ENCODE results near the gene C19orf81.

C19orf81 gene

GRCh38 chr19:50658441-50659317, 9.4 kb downstream of the C19orf81 start:
- no peak for DNase-seq (ENCODE audit: low read depth)

DNA sequence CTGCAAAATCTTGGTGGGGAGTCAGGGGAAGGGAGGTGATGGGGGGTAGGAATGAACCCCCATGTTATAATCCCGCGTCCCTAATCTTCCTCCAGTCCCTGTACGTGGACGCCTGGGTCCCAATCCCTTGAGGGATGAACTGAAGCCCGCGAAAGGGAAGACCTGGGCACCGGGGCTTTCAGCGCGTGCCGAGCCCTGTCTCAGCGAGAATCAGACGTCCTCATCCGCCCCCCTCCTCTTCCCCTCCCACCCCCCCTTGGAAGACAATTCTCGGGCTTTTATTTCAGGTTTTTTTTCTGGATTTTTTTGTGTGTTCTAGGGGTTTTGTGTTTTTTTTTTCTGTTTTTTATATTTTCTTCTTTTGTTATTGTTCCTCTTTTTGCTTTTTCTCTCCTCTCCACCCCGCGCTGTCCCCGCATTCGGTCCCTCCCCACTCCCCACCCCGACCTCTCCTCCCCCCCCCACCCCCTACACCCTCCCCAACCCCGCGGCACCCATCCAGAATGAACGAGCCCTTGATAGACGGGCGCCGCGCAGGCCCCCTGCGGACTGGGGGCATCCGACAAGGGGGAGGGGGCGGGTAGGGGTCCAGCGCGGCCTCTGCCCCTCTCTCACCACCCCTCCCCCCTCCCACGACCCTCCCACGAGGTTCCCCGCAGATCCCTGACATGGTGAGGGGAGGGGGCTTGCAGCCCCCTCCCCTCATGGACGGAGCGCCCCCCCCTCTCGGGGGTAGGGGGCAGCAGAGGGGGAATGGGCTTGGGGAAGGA, 10.3 kb downstream of the C19orf81 start:
- no peak for DNase-seq (ENCODE audit: low read depth)

DNA sequence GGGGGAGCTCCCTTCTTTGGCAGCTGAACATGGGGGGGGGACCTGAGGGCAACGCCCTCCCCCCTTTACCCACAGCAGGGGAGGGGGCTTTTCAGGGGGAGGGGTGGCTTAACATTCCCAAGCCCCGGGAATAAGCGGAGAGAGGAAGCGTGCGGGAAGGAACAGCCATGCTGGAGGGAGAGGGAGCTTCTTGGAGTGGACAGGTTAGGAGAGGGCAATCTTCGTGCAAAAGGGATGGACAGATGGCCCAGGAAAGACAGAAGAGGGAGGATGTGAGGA, 10.8 kb downstream of the C19orf81 start:
- DNase-seq (ENCODE audit: low read depth) = no peak

- DNase-seq (ENCODE audit: low read depth) = no peak
Observed at GRCh38 chr19:50661023-50661422, 11.8 kb downstream of the C19orf81 start.

DNA sequence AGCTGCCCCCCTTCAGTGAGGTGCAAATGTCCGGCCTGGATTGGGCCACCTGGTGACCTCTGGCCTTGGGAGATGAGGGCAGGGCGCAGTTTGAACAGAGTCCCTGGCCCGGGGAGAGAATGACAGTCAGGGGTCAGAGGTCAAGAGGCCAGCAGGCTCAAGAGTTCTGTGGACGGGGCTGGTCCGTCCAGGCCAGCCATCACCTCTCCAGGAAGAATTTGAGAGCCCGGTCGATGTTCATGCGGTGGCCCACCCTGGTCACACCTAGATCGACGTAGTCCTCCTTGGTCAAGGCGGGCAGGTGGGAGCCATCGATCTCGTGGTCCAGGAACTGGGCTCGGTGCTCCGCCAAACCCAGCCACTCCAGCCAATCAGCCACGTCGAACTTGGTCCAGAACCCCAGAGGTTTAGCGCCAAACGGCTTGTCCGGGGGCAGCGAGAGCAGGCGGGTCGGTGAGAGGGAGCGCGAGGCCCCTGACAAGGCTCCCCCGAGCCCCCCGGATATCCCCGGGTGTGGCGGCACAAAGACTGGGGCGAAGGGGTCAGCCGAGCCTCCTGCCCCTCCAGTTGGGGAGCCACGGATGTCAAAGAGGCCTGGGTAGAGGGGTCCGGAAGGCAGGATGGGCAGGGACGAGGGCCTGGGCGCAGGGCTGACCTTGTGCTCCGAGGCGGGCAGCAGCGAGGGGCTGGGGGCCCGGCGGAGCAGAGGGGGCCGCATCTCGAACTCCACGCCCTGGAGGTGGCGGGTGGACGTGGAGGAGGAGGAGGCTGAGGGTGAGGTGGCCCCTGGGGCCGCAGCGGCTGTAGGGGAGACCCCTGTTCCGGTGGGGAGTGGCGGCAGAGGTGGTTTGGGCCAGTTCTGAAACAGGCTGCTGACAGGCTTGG, 12.8 kb downstream of the C19orf81 start:
- no peak for DNase-seq (ENCODE audit: low read depth)

- DNase-seq (ENCODE audit: low read depth) = no peak
Observed at GRCh38 chr19:50662651-50663481, 13.6 kb downstream of the C19orf81 start.

- no peak for DNase-seq (ENCODE audit: low read depth)
Observed at GRCh38 chr19:50663482-50663790, 14.2 kb downstream of the C19orf81 start.

DNA sequence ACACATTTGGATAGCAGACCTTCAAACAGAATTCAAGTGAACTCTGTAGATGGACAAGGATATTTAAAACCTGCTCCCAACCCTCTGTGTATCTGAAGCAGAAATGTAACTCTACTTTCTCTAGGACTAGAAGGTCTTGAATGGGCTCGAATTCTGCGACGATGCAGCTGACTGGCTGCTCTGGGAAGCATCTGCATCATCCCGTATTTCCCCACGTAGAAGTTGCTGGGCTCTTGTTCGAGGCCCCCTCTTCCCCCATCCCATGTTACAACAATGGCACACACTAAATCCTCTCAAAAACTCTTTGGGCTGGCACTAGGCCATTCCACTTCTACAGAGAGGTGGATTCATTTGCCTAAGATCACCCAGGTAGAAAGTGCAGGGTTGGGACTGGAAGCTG, 15.0 kb downstream of the C19orf81 start:
- DNase-seq (ENCODE audit: low read depth) = no peak

- no peak for DNase-seq (ENCODE audit: low read depth)
Observed at GRCh38 chr19:50666346-50667176, 17.3 kb downstream of the C19orf81 start.

- no peak for DNase-seq (ENCODE audit: low read depth)
Observed at GRCh38 chr19:50667177-50667758, 18.0 kb downstream of the C19orf81 start.

DNA sequence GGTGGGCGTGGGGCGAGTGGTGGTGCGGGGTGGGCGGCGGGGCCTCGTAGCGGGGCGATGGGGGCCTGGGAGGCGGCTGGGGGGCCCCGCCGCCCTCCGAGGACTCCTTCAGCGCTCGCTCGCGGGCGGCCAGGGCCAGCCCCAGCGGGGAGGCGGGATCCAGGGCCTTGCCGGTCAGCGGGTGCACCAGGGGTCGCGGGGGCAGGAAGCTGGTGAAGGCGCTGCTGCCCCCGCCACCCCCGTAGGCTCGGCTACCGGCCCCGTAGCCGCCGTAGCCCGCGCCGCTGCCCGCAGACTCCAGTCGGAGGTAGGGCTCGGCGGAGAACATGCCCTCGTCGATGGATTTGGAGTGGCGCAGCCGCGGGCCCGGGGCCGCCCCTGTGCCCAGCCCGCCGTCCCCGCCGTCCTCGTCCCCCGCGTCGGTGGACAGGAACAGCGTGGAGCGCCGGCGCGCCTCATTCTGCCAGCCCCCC, 18.6 kb downstream of the C19orf81 start:
- no peak for DNase-seq (ENCODE audit: low read depth)

DNA sequence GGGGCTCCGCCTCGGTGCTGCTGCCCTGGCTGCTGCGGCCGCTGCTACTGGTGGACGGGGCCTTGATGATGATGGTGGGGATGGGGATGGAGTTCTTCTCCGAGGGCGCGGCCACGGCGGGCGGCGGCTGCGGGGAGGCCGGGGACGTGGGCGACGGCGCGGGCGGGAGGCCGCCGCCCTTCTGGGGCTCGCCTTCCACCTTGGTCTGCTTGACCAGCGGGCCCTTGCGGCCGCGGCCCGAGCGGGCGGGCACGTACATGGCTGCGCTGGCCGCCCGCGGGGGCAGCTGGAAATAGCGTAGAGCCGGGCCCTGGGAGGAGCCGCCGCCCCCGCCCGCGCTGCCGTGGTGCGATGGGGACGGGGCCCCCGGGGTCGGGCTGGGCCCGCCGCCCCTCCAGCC, 19.2 kb downstream of the C19orf81 start:
- DNase-seq (ENCODE audit: low read depth) = no peak

GRCh38 chr19:50668879-50669278, 19.6 kb downstream of the C19orf81 start:
- no peak for DNase-seq (ENCODE audit: low read depth)

DNA sequence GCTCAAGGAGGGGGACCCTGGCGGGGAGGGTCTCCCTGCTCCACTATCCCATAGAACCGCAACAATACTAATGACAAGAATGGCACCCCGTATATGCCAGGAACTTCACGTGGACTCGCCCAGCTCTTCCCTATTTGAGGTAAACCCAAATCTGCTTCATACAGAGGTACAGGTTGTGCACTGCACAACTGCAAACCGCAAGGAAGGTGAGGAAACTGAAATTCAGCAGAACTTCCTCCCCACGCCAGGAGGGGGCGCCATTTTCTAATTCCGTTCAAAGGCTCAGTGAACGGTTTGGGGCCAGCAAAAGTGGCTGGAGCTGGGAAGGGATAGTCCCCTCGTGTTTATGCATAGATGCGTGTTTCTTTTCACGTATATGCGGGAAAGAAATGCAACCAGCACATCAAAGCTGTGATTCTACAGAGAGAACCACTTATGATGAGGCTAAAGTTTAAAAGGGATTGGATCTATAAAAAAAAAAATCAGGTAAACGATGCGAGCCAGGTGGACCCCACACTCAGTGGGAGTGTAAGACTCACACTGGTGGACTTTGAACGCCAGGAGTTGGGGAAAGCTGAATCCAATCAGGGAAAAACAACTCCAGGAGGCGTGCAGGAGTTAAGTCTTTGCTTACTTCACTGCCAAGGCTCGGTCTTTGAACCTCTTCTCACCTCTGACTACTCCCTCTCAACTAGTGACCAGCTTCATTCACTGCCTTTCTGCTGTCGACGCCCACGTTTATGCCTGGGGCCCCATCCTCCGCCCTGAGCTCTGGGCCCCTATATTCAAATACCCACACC, 20.3 kb downstream of the C19orf81 start:
- no peak for DNase-seq (ENCODE audit: low read depth)

DNA sequence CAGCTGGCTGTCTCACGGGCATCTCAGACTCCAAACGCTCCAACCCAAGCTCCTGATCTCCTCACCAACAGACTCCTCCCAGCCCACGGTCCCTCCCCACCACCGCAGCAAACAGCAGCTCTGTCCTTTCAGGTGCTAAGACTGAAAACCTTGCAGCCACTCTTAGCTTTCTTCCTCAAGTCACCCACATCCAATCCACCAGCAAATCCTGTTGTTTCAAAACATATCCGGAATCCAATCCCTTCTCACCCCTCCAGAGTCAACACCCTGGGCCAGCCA, 20.8 kb downstream of the C19orf81 start:
- no peak for DNase-seq (ENCODE audit: low read depth)

DNA sequence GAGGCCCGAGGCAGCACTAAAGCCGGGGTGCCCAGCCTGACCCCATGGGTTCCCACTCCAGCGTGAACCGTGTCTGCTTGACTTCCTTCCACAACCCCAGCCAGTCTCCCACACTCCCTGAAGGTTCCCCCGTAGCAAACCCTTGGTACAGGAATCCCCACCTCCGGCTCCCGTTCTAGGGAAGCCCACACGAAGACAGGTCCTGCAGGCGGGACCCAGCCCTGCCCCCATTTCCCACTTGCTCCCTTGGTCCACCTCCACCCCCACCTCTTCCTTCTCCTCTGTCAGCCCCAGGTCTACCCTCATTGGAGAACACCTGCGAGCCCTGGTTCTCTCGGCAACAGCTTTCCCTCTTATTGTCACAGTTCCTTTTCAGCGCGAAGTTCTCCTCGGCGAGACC, 23.9 kb downstream of the C19orf81 start:
- DNase-seq (ENCODE audit: low read depth) = no peak

GRCh38 chr19:50676625-50677197, 27.5 kb downstream of the C19orf81 start:
- no peak for DNase-seq (ENCODE audit: low read depth)

DNA sequence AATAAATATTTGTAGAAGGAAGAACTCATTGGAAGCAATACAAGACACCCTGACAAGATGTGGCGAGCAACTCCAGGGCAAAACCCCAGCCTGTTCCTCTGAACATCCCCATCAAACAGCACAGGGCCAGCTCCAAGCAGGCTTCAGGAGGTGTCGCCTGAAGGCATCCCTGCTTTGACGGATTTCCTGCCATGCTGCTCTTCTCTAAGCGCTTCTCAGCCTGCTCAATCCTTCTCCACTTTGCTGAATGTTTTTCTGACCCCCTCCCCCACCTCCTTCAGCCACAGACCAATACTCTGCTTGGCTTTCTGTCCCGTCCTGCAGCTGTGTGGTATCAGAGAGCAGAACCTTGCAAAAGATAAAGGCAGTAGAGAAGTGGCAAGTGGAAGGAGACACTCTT, 28.4 kb downstream of the C19orf81 start:
- DNase-seq (ENCODE audit: low read depth) = no peak

DNA sequence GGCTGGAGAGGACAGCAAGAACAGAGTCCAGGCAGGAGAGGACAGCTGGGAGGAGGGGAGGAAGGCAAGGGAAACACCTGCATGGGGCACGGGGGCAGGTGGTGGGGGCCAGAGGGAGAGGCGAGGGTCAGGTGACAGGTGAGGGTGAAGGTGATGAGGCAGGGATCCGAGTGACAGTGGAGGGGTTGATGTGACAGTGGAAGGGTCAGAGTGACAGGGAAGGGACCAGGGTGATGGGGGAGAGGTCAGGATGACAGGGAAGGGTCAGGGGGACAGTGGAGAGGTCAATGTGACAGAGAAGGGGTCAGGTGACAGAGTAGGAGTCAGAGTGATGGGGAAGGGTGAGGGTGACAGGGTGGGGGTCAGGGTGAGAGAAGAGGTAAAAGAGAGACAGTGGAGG, 29.1 kb downstream of the C19orf81 start:
- DNase-seq (ENCODE audit: low read depth) = no peak
